Activated T-cell treated with anti-CD3 and anti-CD28 coated beads for 1 hour (primary cell): ENCODE measurements around the gene KIF14.
A peak's percentile ranks its signal among the peaks of the same experiment; 100 is the strongest.
"Not testable (repeated sequence)": the region's sequence is repeated elsewhere in the genome, so short reads cannot be mapped to it uniquely, and the experiment has no call there.

Experiments
- DNase-seq: peaks from one replicate; pipeline ENCODE4 v3.0.0-alpha.2; 2020; ENCODE audit warnings: low read depth

The KIF14 gene

GRCh38 chr1:200546577-200546976 lies 74.0 kb downstream of the KIF14 start:
- DNase-seq: no peak

GRCh38 chr1:200542162-200542561 lies 78.4 kb downstream of the KIF14 start:
- no peak for DNase-seq

- DNase-seq: no peak
Measured at GRCh38 chr1:200540281-200540680, 80.3 kb downstream of the KIF14 start.

GRCh38 chr1:200538179-200538578 lies 82.4 kb downstream of the KIF14 start:
- DNase-seq: no peak

GRCh38 chr1:200535605-200536004 lies 84.9 kb downstream of the KIF14 start:
- peak; percentile 0 for DNase-seq

GRCh38 chr1:200530623-200531261 lies 89.8 kb downstream of the KIF14 start:
- peak; percentile 35 for DNase-seq

GRCh38 chr1:200528858-200529606 lies 91.5 kb downstream of the KIF14 start:
- no peak for DNase-seq

- no peak for DNase-seq
Measured at GRCh38 chr1:200527670-200528069, 92.9 kb downstream of the KIF14 start.

GRCh38 chr1:200526709-200527612 lies 93.6 kb downstream of the KIF14 start:
- no peak for DNase-seq

- DNase-seq: no peak
Measured at GRCh38 chr1:200525090-200525987, 95.2 kb downstream of the KIF14 start.

- DNase-seq: not testable (repeated sequence)
Measured at GRCh38 chr1:200524551-200524950, 96.0 kb downstream of the KIF14 start.

GRCh38 chr1:200524092-200524491 lies 96.5 kb downstream of the KIF14 start:
- no peak for DNase-seq

GRCh38 chr1:200520735-200521134 lies 99.8 kb downstream of the KIF14 start:
- no peak for DNase-seq

GRCh38 chr1:200518524-200518923 lies 102.0 kb downstream of the KIF14 start:
- no peak for DNase-seq

GRCh38 chr1:200512191-200512590 lies 108.4 kb downstream of the KIF14 start:
- no peak for DNase-seq

GRCh38 chr1:200510228-200510623 lies 110.3 kb downstream of the KIF14 start:
- peak; percentile 52 for DNase-seq

GRCh38 chr1:200506471-200506870 lies 114.1 kb downstream of the KIF14 start:
- no peak for DNase-seq

- DNase-seq: no peak
Measured at GRCh38 chr1:200505257-200505656, 115.3 kb downstream of the KIF14 start.
